HG03571 (cell line): Measurements from ENCODE around the gene CD300LF.

Source experiments
- ATAC-seq: cut with Tn5 transposase; IDR thresholded peaks from one replicate; pipeline ENCODE4 v1.9.1; 2021; ENCODE audit not compliant: unreplicated experiment

The CD300LF gene

GRCh38 chr17:74691151-74691550 lies 21.6 kb downstream of the CD300LF start:
- no peak for ATAC-seq

DNA sequence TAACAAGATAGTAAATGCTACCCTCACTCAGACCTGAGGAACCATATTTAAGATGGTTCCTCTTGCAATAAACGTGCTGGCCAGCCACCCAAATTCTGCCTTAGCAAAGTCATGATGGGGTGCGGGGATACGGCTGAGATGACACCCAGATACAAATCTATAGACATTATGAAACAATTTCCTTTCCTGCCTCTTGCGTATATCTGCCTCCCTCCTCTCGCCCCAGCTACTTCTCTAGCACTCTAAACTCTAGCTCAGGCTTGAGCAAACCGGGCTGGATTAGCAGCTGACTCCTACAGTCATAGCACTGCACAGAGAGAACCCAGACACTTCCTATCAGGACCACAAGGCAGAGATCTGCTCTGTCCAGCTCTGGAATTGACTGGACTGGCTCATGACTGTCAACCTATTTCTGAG lies 22.3 kb downstream of the CD300LF start:
- no peak for ATAC-seq

- no peak for ATAC-seq
Observed at GRCh38 chr17:74687886-74688285, 24.8 kb downstream of the CD300LF start.

GRCh38 chr17:74686761-74687160 lies 26.0 kb downstream of the CD300LF start:
- ATAC-seq: no peak

DNA sequence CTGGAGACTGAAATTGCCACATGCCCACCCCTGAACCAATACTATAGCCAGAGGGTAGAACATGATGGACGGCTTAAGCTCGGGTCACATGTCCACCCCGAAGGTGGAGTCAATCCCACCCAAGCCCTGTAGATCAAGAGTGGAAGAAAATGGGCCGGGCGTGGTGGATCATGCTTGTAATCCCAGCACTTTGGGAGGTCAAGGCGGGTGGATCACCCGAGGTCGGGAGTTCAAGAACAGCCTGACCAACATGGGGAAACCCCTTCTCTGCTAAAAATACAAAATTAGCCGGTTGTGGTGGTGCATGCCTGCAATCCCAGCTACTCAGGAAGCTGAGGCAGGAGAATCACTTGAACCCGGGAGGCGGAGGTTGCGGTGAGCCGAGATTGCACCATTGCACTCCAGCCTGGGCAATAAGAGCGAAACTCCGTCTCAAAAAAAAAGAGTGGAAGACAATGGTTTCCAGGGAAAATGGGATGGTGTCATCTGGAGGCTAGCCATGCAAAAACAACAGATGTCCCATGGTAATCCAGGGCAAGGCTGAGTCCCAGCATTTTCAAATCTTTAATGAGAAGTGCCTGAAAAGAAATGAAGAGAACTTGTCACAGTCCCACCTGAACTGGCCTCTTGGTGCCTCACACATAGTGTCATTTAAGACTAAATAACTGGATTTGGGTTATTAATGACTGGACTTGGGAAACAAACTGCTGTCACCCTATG lies 30.1 kb downstream of the CD300LF start:
- no peak for ATAC-seq

GRCh38 chr17:74682028-74682427 lies 30.7 kb downstream of the CD300LF start:
- ATAC-seq: no peak

DNA sequence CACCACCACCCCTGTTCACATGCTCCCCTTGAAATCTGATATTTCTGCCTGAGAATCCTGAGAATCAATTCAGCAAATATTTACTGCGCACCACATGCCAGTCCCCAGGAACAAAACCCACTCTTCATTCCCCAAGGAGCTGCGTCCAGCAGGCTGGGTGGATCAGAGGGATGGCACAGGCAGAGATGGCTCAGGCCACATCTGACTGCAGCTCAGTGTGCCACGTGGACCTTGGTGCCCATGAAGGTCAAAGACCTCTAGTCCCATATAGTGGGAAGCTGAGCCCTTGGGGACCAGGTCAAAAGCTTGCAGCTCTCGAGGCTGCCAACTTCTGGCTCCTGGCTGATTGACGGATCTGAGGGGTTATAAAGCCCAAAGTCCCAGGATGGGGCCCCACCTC lies 31.8 kb downstream of the CD300LF start:
- no peak for ATAC-seq

DNA sequence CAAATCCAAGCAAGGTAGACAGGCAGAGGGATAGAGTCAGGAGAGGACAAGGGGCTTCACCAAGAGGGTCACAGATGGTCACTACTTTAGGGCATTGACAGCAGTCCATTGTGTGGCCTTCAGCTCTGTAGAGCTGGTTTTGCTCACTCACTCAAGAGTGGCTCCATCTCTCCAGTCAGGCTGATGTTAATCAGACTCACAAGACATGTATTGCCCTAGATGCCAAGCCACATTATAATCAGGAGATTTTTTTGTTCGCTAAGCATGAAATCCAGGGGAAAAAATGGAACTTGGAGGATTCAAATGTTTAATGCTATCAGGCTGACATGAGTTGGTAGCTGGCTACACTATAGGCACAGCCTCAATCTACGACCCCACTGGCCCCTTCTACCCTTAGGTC lies 32.5 kb downstream of the CD300LF start:
- no peak for ATAC-seq

- no peak for ATAC-seq
Observed at GRCh38 chr17:74679374-74679773, 33.3 kb downstream of the CD300LF start.

DNA sequence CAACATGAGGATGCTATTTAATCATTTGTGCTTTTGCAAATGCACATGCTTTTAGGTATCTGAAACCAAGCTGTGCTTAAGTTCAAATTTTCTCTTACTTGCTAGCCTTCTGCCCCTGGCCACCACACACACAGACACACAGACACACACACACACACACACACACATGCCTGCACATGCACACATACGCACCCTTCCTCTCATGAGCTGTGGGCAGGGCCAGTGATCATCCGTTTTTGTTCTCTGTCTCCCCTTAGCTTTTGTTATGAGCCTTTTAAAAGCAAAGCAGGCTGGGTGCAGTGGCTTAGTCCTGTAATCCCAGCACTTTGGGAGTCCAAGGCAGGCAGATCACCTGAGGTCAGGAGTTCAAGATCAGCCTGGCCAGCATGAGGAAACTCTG lies 34.2 kb downstream of the CD300LF start:
- ATAC-seq: no peak

DNA sequence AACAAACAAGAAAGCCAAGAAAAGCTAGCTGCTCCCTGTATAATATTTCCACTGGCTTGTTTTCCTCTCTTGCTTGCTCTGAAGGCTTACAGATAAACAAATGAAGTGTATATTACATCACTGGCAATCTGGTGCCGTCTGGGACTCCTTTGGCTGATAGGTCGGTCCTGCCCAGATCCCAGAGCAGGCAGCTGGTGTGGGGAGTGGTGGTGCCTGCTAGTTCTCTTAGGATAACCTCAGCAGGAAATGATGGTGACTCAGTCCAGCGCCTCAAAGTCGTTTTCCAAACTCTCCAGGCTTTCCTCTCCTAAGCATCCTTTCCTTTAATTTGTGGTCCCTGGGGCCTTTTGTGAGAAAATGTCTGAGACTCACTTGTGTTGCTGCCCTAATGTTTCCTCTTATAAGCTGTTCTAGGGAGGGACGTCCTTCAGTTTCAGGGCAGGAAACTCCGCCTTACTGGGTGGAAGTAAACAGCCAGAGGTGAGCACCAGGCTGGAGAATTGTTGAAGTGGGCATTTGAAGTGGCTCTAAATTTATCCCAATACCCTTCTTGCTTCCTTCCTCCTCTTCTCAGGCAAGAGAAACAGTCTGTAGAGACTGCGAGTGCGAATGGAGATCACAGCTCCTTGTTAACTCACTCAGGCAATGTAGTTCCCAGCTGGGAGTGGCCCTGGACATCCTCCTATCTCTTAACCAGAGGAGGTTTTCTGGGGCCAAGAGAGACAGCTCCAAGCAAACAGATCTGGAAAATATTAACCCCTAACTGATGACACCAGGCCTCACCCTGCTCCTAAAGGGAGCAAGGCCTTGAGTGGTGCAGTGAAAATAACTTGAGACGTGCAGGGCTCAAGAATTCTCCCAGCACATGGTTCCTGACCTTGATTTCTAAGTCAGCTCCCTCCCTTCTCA lies 34.9 kb downstream of the CD300LF start:
- no peak for ATAC-seq

DNA sequence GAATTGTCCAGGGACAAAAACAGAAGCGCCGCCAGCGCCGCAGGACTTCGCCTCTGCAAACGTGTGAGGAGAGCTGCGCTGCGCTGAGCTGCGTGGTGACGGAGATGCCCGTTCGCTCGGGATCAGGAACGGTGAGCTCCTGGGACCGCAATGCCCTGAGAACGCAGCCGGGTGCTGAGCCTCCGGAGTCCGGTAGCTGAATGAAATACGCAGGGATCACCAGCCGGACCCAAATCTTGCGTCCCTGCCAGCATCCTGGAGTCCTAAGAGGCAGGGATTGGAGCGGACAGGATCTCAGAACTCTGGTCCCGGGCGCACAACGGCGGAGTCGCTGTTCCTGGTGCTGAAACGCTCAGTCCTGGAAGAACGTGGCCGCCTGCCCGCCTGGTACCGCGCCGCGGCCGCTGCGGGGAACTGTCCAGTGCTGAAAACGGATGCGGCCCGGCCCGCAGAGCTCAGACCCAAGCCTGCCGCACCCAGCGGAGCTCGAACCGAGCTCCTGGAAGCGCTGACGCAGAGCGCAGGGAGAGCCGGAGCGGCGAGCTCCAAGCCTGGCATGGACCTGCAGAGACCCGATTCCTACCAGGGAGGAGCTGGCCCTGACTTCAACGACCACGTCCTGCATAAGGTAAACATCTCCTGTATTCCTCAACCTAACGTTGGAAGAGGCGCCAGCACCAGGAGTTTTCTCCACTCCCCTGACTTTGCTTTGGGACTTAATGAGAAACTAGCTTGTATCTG lies 41.5 kb downstream of the CD300LF start:
- no peak for ATAC-seq

GRCh38 chr17:74670329-74670728 lies 42.4 kb downstream of the CD300LF start:
- ATAC-seq: no peak

- no peak for ATAC-seq
Observed at GRCh38 chr17:74663561-74663960, 49.2 kb downstream of the CD300LF start.

- no peak for ATAC-seq
Observed at GRCh38 chr17:74659889-74660288, 52.8 kb downstream of the CD300LF start.

GRCh38 chr17:74658620-74659019 lies 54.1 kb downstream of the CD300LF start:
- no peak for ATAC-seq

DNA sequence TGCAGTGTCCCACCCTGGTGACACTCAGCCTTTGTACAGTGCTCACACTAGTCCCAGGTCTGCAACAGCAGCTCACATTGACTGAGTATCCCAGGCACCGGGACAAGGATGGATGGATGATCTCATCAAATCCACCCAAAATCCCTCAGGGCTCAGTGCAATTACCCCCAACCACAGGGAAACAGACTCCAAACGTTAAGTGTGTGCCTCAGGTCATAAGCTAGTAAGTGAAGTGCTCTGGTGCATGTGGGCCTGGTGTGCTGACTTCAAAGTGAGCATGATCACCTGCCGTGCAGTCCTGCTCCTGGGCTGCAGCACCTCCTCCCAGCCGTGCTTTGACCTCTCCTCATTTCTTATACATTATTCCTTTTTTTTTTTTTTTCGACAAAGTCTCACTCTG lies 58.0 kb downstream of the CD300LF start:
- no peak for ATAC-seq

DNA sequence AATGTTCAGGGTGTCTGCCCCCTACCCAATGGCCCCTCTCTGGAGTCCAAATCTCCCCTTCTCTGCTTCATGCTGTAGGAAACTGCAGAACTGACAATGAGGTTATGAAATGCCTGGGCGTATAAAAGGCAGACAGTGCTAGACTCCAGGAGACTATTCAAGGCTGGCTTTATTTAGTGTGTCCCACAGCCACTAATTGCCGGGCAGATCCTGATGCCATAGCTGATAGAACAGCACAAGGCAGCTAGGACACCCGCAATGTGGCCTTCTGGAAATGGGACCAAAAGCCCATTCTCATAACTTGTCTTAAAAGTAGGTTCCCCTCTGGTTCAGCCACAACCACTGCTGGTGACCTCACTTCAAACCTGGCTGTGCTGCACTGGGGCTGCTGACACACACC lies 60.7 kb downstream of the CD300LF start:
- no peak for ATAC-seq

DNA sequence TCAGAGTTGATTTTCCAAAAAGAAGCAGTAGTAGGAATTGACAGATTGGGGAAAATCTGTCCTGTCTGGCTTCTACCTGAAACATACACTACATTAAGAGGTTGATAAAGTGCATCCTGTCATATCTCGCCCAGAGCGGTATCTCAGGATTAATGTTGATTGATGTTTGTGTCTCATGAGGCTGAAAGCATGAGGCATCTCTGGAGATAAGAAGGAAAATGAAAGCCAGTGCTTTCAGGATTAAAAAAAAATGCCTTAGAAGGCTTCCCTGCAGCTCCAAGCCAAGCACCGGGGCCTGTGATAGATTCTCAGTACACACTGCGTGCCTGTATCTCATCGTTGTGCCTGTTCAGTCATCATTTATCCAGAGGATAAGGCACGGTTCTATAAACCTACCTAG lies 62.8 kb downstream of the CD300LF start:
- ATAC-seq: no peak

DNA sequence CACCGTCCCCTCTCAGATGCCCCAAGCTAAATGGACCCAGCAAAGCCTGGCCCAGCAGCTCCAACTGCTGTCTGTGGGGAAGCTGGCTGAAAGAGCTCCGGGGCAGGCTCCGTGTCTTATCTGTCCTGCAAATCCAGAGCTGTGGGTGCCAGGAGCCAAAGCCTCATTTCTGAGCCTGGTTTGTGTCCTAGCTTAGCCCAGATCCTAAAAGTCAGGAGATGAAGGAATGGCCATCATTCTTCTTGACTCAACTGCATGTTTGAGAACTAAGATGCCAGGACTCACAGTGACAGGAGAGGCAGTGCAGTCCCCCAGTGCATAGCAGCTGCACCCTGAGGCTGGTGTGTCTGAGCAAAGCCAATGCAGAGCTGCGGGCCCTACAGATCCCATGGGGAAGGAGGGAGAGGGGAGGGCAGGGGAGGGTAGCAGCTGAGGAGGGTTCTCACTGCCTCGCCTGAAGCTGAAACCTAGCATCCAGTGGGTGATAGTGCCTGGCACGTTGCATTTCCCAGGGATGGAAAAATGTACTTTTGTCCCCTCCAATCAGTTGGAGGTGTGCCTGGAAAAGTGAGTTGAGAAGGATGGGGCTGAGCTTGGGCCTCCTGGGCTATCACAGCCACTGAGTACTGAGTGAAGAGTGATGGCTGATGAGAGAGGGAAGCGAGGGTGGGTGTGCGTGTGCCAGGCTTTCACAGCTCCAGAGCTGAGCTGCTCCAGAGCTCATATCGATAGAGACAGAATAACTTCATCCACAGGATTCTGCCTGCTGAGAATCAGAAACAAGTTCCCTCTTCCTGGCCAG lies 64.7 kb downstream of the CD300LF start:
- ATAC-seq: no peak

DNA sequence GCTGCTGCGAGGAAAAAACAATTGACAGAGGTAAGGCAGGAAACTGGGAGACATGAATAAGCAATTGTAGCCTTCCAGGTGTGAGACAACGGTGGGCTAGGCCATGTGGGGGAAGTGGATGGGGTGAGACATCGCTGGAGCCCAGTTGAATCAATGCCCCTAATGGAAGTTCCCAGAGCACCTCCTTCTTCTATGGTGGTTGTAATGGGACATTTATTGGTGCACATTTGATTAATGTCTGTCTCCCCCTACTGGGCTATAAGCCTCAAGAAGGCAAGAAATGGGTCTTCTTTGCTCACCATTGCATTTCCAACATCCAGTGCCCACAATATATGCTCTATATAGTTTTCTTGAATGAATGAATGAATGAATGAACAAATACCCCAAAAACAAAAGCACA lies 66.5 kb downstream of the CD300LF start:
- ATAC-seq: no peak
